GM23338 (cell line): ENCODE data around the gene ANTKMT. TPM values are rescaled to one million over a fixed set of nuclear protein-coding genes. Genes with fewer than 3 reads are reported as not detected.

ENCODE experiments used
- ATAC-seq: fragments of 200-7000 bp; cut with Tn5 transposase; 3 replicates; pipeline ENCODE4 v1.9.1; 2020
- DNase-seq: peaks from one replicate; pipeline ENCODE4 v3.0.0-alpha.2; 2015; ENCODE audit warnings: low spot score
- H2AFZ ChIP-seq: fragments of 200-600 bp; sonication (generic); 2 replicates; pipeline ENCODE4 v1.8.0; 2016; ENCODE audit warnings: antibody characterized with exemption, mild to moderate bottlenecking, moderate library complexity
- H3F3A ChIP-seq: fragments of 200-600 bp; sonication (generic); replicated peaks from 2 replicates; pipeline ENCODE4 v1.8.0; 2017; ENCODE audit warnings: antibody characterized with exemption, mixed run types, low read depth
- H3K27ac ChIP-seq: fragments of 200-600 bp; sonication (generic); 2 replicates; pipeline ENCODE4 v1.6.1; 2016; ENCODE audit warnings: low read depth
- H3K27me3 ChIP-seq: fragments of 200-600 bp; sonication (generic); 2 replicates; pipeline ENCODE4 v1.8.0; 2016; ENCODE audit warnings: mild to moderate bottlenecking, mixed run types, moderate library complexity; ENCODE audit not compliant: insufficient read depth
- H3K36me3 ChIP-seq: fragments of 200-600 bp; sonication (generic); 2 replicates; pipeline ENCODE4 v1.8.0; 2016; ENCODE audit warnings: mild to moderate bottlenecking; ENCODE audit not compliant: insufficient read depth
- H3K4me1 ChIP-seq: fragments of 200-600 bp; sonication (generic); 2 replicates; pipeline ENCODE4 v1.8.0; 2016; ENCODE audit warnings: mild to moderate bottlenecking, moderate library complexity; ENCODE audit not compliant: insufficient read depth
- H3K4me2 ChIP-seq: fragments of 200-600 bp; sonication (generic); 2 replicates; pipeline ENCODE4 v1.7.1; 2017; ENCODE audit warnings: mixed run types
- H3K4me3 ChIP-seq: fragments of 200-600 bp; sonication (generic); 2 replicates; pipeline ENCODE4 v1.6.1; 2016; ENCODE audit warnings: mixed run types
- H3K79me2 ChIP-seq: fragments of 200-600 bp; sonication (generic); replicated peaks from 2 replicates; pipeline ENCODE4 v1.8.0; 2017; ENCODE audit warnings: mild to moderate bottlenecking; ENCODE audit not compliant: insufficient read depth
- H3K9me2 ChIP-seq: fragments of 200-600 bp; sonication (generic); 2 replicates; pipeline ENCODE4 v1.8.0; 2017; ENCODE audit not compliant: insufficient read depth
- H4K20me1 ChIP-seq: fragments of 200-600 bp; sonication (generic); replicated peaks from 2 replicates; pipeline ENCODE4 v1.8.0; 2017; ENCODE audit warnings: mild to moderate bottlenecking; ENCODE audit not compliant: insufficient read depth
- H3K27ac Mint-ChIP-seq: 2 replicates; pipeline ENCODE4 v1.8.0; 2020; ENCODE audit warnings: inconsistent platforms, mild to moderate bottlenecking, moderate library complexity, mixed read lengths
- H3K27me3 Mint-ChIP-seq: 3 replicates; pipeline ENCODE4 v1.8.0; 2022; ENCODE audit warnings: low read depth, mild to moderate bottlenecking, moderate library complexity, mixed read lengths, inconsistent platforms; ENCODE audit not compliant: insufficient read depth, poor library complexity
- H3K36me3 Mint-ChIP-seq: 3 replicates; pipeline ENCODE4 v1.8.0; 2021; ENCODE audit warnings: low read depth, mild to moderate bottlenecking, inconsistent platforms, moderate library complexity, mixed read lengths
- H3K4me1 Mint-ChIP-seq: 3 replicates; pipeline ENCODE4 v1.8.0; 2020; ENCODE audit warnings: mild to moderate bottlenecking, inconsistent platforms, mixed read lengths
- H3K4me3 Mint-ChIP-seq: 3 replicates; pipeline ENCODE4 v1.8.0; 2021; ENCODE audit warnings: moderate library complexity, mild to moderate bottlenecking, inconsistent platforms, mixed read lengths
- H3K9me3 Mint-ChIP-seq: 3 replicates; pipeline ENCODE4 v1.8.0; 2020; ENCODE audit warnings: moderate library complexity, mild to moderate bottlenecking, inconsistent platforms, mixed read lengths
- CTCF ChIP-seq, 2 experiments: fragments of 200-600 bp in 1 of 2; sonication (generic) in 1 of 2; conservative IDR thresholded peaks; 2 replicates each; pipeline versions ENCODE4 v1.5.1 to v1.6.1; 2016 to 2017; ENCODE audit warnings: antibody characterized with exemption in 2 of 2, low read depth in 2 of 2, mild to moderate bottlenecking in 2 of 2, moderate library complexity in 1 of 2
- ETS1 ChIP-seq: IDR thresholded peaks from 2 replicates; pipeline ENCODE4 v1.6.1; 2016; ENCODE audit warnings: antibody characterized with exemption
- EZH2phosphoT487 ChIP-seq: fragments of 200-600 bp; sonication (generic); IDR thresholded peaks from one replicate; pipeline ENCODE4 v1.8.1; 2018; ENCODE audit warnings: antibody characterized with exemption; ENCODE audit not compliant: unreplicated experiment
- JUNB ChIP-seq: IDR thresholded peaks from one replicate; pipeline ENCODE4 v1.6.1; 2016; ENCODE audit warnings: antibody characterized with exemption; ENCODE audit not compliant: unreplicated experiment
- NANOG ChIP-seq: IDR thresholded peaks from 2 replicates; pipeline ENCODE4 v1.6.1; 2016; ENCODE audit warnings: antibody characterized with exemption, borderline replicate concordance
- POLR2AphosphoS5 ChIP-seq: IDR thresholded peaks from 2 replicates; pipeline ENCODE4 v1.6.1; 2016; ENCODE audit warnings: antibody characterized with exemption, low read depth
- REST ChIP-seq: IDR thresholded peaks from one replicate; pipeline ENCODE4 v1.6.1; 2018; ENCODE audit warnings: antibody characterized with exemption; ENCODE audit not compliant: unreplicated experiment
- STAT1 ChIP-seq: IDR thresholded peaks from one replicate; pipeline ENCODE4 v1.6.1; 2016; ENCODE audit warnings: antibody characterized with exemption; ENCODE audit not compliant: unreplicated experiment
- ZNF114 ChIP-seq: fragments of 250-450 bp; sonication (Bioruptor Pico); IDR thresholded peaks from 2 replicates; pipeline ENCODE4 v1.5.0; 2020; ENCODE audit warnings: mild to moderate bottlenecking, moderate library complexity
- ZNF331 ChIP-seq: fragments of 250-450 bp; sonication (Bioruptor Pico); IDR thresholded peaks from 2 replicates; pipeline ENCODE4 v1.5.0; 2020; ENCODE audit warnings: low read depth, mild to moderate bottlenecking, moderate library complexity
- polyA plus RNA-seq: library from polyadenylated mRNA; unstranded; fragments of >200 nt; fragmentation: Nextera tagmentation; extraction: Ambion mirVana; gene quantifications from 2 replicates; pipeline ENCODE4 v1.2.1, GENCODE V29; 2016
- total RNA-seq: library from RNA; depleted of rRNA; stranded (reverse); fragments of >200 nt; shearing (Covaris generic); gene quantifications from 2 replicates; pipeline ENCODE4 v1.2.3, GENCODE V29; 2014

ANTKMT gene
- total and polyA plus RNA-seq, 2 experiments from 2014 or later: 23.8 to 37.2 TPM

DNA sequence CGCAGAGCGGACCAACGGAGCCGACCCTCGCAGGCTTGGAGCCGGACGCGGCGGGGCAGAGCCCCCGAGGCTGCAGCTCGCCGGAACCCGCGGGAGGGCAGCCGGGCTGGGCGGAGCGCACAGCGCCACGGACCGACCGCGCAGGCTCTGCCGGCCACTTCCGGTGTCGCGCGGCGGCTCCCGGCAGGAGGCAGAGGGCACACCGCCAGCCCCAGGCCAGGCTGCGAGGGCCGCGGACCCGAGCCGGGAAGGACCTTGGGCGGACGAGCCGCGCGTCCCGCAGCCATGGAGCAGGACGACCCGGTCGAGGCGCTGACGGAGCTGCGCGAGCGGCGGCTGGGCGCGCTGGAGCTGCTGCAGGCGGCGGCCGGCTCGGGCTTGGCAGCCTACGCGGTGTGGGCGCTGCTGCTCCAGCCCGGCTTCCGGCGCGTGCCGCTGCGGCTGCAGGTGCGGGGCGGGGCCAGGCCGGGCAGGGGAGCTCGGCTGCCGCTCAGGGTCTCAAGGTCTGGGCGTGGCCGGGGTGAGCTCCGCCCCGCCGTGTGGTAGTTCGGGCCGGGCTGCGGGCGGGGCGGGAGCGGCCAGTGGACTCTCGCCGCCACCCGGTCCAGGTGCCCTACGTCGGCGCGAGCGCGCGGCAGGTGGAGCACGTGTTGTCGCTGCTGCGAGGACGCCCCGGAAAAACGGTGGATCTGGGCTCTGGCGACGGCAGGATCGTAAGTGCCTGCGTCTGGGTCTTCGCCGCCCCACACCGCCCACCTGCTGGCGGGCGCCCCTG, at the start of gene ANTKMT (continued):
- TF ChIP-seq REST: no peak
- no peak for TF ChIP-seq EZH2phosphoT487

- Histone ChIP-seq H2AFZ (no peak overlapping the region), H3K4me3 (no peak overlapping the region), H3K27ac (no peak overlapping the region), H3K9me2 (no peaks in the 10 kb centered on the region), H3K79me2 (peaks cover 16% of the 10 kb centered on the region), H3K36me3 (peaks cover 11% of the 10 kb centered on the region; the same call in 1 of the 2 replicates), H3F3A (peaks cover 23% of the 10 kb centered on the region; the same call in 1 of the 2 replicates), H3K27me3 (no peaks in the 10 kb centered on the region), H3K4me1 (no peaks in the 10 kb centered on the region; the same call in 1 of the 2 replicates), H4K20me1 (peaks cover 3% of the 10 kb centered on the region), H3K4me2 (no peak overlapping the region)
- peaks cover 6% of the 10 kb centered on the region for H3K27me3 Mint-ChIP-seq
- no peaks in the 10 kb centered on the region; the same call in 2 of the 3 replicates for H3K9me3 Mint-ChIP-seq
- DNase-seq: no peak
- ATAC-seq: no peak
- H3K36me3 Mint-ChIP-seq: peaks cover 21% of the 10 kb centered on the region
- no peak overlapping the region for H3K27ac Mint-ChIP-seq
- H3K4me3 Mint-ChIP-seq: no peak overlapping the region
- H3K4me1 Mint-ChIP-seq: peaks cover 6% of the 10 kb centered on the region; the same call in 2 of the 3 replicates
- TF ChIP-seq POLR2AphosphoS5 (no peak), ZNF331 (CRISPR knock-in tag) (no peak), JUNB (no peak), CTCF (conservative IDR thresholded peaks at IDR 0.05; ENCODE audit: low read depth in 2 of 2) (no peak), ETS1 (no peak), NANOG (no peak), STAT1 (no peak), ZNF114 (CRISPR knock-in tag) (no peak), REST (no peak), EZH2phosphoT487 (no peak)
Measured at GRCh38 chr16:671353-672131, 49.4 kb upstream of the ANTKMT start.
